Measurements from ENCODE around the gene TUBA4A.
A peak's percentile ranks its signal among the peaks of the same experiment; 100 is the strongest.

Gene TUBA4A

DNA sequence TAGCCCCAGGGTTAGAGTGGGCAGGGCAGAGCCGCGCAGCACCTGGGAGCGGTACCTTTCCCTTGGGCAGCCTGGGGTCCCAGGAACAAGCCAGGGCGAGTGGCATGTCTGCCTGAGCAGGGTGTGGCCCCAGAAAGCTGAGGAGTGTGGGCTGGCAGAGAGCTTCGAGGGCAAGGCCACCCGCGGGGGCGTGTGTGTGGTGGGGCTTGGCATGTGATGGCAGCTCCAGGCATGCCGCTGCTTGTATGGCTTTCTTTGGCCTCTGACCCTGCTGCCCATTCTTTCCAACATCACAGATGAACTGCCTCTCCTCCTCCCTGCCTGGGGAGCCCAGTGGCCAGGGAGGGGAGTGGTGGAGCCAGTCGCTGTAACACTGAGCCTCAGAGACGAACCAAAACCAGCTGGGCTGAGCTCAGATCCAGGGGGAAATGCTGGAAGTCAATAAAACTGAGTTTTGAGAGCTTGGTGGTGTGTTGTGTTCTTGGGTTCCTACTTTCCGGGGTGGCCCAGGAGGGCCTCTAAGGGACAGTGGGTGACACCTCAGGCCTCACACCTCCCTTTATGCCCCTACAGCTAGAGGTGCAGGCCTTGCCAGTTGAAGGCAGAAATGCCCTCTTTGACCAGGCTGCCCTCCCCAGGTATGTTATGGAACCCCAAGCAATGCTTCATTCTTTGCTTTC is 32.9 kb upstream of the TUBA4A start:
- no peak for DNase-seq

DNA sequence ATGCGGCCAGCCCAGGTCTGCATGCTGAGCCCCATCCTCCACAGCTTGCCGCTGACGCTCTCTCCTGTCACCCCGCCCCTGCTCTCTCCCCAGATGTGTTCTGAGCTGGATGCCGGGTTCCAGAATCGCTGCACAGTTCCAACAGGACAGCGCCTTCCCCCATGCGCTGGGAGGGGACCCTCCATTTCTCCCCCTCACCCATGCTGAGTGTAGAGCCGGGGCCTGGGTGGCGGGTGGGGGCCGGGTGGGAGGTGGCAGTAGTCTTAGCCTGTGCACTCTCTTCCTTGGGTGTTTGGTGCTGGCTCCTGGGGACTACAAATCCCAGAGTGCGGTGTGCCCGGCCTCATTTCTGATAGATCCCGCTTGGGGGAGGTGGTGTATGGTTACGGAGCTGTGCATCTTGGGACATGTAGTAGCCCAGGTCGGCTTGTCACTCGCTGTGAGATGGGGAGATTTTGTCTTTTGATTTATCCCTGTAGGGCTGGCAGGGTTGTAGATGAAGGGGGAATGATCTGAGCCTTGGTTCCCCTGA is 32.2 kb upstream of the TUBA4A start:
- no peak for DNase-seq

GRCh38 chr2:219285373-219285735 is 31.6 kb upstream of the TUBA4A start:
- no peak for DNase-seq

GRCh38 chr2:219284501-219285372 is 31.0 kb upstream of the TUBA4A start:
- DNase-seq = no peak

DNA sequence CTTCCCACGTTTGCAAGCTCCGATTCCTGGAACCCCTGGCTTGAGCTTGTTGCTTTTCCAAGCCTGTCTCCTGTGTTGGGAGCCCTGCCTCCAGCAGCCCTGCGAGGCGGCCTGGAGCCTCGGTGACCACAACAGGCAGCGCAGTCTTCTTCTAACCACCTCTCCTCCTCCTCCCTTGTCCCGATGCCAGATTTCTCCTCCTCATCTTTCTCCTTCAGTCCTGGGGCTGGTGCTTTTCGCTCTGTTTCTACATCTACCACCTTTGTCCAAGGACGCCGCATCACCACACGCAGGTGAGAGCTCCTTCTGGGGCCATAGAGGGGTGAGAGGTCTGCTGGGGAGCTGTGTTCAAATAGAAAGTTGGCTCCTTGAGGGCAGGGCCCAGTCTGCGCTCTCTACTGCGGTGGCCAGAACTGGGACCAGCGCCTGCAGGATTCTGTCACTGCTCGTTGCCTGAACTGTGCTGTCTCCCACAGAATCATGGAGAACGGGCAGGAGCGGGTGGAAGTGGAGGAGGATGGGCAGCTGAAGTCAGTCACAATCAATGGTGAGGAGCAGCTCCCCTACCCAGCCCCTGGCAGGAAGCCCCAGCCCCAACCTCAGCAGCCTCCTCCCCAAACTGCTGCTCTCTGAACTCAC is 29.3 kb upstream of the TUBA4A start:
- DNase-seq = no peak

- no peak for DNase-seq
Measured at GRCh38 chr2:219282375-219282774, 28.7 kb upstream of the TUBA4A start.

GRCh38 chr2:219281588-219281987 is 27.9 kb upstream of the TUBA4A start:
- DNase-seq = no peak

DNA sequence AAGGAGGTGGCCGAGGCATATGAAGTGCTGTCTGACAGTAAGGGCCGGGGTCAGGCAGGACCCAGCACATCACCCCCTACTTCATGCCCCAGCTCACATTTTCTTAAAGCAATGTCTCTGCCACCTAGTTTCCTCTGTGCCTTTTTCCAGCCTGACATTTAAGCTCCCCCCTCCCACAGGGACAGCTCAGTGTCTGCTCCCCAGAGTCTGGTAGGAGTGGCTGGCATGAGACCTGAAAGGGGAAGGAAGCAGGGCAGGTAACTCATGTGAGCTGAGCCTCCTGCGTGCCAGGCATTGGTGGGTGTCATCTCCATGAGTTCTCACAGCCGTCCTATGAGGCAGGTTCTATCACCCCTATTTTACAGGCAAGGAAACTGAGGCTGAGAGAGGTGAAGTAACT is 26.9 kb upstream of the TUBA4A start:
- no peak for DNase-seq

DNA sequence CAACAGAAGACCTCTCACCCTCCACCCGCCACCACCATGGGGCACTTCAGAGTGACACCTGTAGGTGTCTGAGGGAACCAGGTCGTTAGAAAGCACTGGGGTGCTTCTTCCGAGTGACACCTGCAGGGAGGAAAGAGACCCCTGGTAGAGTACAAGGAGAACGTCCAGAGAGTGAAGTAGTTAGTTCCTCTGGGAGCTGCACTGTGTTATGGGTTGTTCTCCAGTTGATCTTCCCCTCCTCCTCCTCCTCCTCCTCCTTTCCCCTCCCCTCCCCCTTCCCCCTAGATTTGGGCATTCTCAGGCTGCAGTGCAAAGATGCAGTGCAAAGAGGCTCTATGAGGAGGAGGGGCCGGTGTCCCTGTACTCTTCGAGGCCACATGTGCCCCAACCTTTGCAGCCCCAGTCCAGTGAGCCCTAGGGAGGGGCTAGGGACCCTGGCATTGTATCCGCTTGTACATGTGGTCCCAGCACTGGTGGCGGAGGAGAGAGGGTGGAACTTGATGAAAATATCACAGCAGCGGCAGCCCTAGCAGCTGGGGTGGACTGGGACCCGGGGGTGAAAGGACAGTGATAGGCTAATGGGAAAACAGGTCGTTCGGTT is 26.3 kb upstream of the TUBA4A start:
- DNase-seq = no peak

- DNase-seq = peak; percentile 98 to 99
Measured at GRCh38 chr2:219279151-219279915, 25.6 kb upstream of the TUBA4A start, which contains the start of gene DNAJB2. Gene DNAJB2, plus strand, starts transcription at chr2:219279366. Its CDS starts 468 bp downstream, at chr2:219279834.

DNA sequence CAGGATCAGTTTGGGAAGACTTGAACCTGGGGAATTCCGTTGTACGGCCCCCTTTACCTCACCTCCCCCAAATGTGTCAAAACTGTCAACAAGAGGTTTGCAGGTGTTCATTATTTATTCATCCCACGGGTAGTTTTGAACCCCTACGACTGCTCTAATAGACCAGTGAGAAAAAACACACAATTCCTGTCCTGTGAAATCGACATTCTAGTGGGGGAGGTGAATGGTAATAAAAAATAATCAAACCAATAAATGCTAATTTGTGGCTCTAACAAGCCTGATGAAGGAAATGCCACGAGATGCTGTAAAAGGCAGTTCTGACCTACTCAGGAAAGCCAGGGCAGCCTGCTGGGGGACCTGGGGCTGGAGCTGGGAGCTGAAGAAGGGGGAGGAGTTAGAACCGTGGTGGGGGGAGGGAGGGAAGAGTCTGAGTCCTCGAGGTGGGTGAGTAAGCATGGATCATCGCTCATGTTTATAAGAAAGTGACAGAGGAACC is 25.0 kb upstream of the TUBA4A start:
- no peak for DNase-seq

GRCh38 chr2:219277703-219278654 is 24.3 kb upstream of the TUBA4A start:
- peak; percentile 65 to 68 for DNase-seq

DNA sequence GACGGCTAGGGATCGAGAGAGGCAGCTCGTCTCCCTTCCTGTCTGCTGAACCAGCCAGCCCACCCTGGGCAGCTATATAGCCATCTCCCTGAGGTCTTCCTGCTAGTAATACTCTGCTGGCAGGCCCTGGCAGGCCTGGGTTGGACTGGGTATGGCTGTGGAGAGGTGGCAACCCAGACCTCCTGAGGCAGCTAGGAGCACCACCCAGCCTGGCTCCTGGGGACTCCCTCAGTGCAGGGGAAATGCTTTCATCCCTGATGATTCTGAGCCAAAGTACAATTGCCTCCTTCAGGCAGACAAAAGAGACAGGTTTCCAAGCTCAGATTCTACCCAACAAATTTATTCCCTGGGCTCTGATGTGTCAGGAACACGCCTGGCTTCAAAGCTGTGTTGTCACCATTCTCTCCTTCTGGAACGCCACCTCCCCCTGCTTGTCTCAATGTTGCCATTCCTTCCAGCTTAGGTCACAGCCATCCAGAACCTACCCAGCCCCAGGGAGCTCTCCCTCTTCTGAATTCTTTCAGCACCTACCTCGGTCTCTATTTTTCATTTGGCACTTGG is 20.7 kb upstream of the TUBA4A start:
- DNase-seq = no peak

- DNase-seq = no peak
Measured at GRCh38 chr2:219273937-219274336, 20.2 kb upstream of the TUBA4A start.

DNA sequence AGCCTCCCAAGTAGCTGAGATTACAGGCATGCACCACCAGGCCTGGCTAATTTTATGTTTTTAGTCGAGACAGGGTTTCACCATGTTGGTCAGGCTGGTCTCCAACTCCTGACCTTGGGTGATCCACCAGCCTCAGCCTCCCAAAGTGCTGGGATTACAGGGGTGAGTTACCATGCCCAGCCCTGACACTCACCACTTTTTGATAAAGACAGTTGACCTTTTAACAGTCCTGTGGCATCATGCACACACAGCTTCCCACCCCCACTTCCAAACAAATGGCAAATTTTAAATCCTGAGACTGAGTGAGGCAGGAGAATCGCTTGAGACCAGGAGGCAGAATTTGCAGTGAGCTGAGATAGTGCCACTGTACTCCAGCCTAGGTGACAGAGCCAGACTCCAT is 19.3 kb upstream of the TUBA4A start:
- no peak for DNase-seq

- no peak for DNase-seq
Measured at GRCh38 chr2:219272356-219272755, 18.6 kb upstream of the TUBA4A start.

GRCh38 chr2:219271021-219271420 is 17.3 kb upstream of the TUBA4A start:
- no peak for DNase-seq

DNA sequence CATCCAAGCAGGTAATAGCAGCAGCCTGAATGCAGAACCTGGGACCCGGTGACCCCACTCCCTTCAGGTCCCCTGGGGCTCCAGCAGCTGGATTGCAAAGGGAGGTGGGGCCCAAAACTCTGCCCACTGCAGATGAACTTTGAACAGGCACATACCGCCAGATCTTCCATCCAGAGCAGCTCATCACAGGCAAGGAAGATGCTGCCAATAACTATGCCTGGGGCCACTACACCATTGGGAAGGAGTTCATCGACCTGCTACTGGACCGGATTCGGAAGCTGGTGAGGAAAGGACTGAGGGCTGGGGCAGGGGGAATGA is 16.3 kb upstream of the TUBA4A start:
- DNase-seq = no peak

GRCh38 chr2:219269362-219270054 is 15.8 kb upstream of the TUBA4A start:
- no peak for DNase-seq

DNA sequence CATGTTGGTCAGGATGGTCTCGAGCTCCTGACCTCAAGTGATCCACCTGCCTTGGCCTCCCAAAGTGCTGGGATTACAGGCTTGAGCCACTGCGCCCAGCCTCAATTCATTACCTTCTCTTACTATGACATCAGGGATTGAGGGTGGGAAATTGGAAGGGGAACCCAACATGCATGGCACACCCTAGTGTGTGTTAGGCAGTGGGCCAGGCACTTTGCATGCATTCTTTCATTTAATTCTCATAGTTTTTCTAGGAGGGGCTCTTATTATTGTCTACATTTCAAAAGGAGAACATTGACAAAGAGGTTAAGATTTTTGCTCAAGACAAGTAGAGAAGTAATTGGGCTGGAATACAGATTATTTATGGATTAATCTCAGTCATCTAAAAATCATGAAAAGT is 14.6 kb upstream of the TUBA4A start:
- no peak for DNase-seq
